A673 (cell line): Measurements from ENCODE around the gene STMN3.

Experiments used
- EZH2 ChIP-seq: fragments of 200-600 bp; sonication (generic); IDR thresholded peaks from 2 replicates; pipeline ENCODE4 v1.6.1; 2017; ENCODE audit warnings: borderline replicate concordance, low read depth, mild to moderate bottlenecking, mixed read lengths, antibody characterized with exemption, low read length; ENCODE audit not compliant: poor library complexity, severe bottlenecking
- TF ChIP-seq, protein P1 (sequence below): fragments of 300-800, 200-600 bp; sonication (generic); conservative IDR thresholded peaks from 2 replicates; pipeline ENCODE4 v1.5.1; 2017; ENCODE audit warnings: low read depth, mild to moderate bottlenecking, antibody characterized with exemption, low read length, moderate library complexity, mixed read lengths

GRCh38 chr20:63619505-63619904 is 33.7 kb downstream of the STMN3 start:
- TF ChIP-seq, protein P1, sequence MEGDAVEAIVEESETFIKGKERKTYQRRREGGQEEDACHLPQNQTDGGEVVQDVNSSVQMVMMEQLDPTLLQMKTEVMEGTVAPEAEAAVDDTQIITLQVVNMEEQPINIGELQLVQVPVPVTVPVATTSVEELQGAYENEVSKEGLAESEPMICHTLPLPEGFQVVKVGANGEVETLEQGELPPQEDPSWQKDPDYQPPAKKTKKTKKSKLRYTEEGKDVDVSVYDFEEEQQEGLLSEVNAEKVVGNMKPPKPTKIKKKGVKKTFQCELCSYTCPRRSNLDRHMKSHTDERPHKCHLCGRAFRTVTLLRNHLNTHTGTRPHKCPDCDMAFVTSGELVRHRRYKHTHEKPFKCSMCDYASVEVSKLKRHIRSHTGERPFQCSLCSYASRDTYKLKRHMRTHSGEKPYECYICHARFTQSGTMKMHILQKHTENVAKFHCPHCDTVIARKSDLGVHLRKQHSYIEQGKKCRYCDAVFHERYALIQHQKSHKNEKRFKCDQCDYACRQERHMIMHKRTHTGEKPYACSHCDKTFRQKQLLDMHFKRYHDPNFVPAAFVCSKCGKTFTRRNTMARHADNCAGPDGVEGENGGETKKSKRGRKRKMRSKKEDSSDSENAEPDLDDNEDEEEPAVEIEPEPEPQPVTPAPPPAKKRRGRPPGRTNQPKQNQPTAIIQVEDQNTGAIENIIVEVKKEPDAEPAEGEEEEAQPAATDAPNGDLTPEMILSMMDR, result no peak
- TF ChIP-seq EZH2, result no peak
